ENCODE results near the gene TAC4.

DNA sequence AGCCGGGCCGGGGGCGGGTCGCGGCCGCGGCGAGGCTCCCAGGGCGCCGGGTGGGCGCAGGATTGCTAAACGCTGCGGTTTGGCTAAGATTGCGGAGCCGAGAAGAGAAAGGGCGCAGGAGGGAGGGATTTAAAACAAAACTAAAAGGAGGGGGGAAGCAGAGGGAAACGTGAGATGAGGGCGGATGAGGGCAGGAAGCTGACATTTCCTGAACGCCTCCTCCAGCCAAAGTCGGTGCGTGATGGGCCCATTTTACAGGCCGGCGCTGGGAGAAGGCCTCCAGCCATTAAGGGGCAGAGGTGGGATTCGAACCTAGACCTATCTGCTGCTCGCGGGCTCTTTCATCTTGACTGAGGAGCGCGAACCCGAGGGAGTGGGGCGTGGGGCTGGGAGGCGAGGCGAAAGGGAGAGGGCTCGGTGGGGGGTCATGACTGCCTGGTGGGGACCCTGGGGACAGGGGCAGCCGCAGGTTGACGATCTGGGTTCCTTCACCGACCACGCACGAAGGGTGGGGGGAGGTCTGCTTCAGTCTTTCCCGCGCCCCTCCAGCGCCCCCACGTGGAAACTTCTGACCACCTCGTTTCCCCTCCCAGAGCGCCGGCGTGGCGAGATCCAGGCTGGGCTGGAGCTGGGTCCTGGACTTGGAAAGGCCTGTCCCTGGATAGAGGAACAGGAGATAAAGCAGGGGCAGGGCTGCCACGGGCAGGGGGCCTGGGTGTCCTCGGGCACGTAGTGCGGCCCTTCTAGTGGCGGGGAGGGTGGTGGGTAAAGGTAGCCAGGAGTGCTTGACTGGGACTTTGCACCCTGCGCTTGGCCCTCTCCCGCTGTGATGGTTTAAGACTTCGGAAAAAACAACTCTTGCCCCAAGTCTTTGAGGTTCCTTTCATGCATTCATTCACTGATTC lies 3.8 kb upstream of the TAC4 start:
- no peak for TF ChIP-seq IRF4 (IDR thresholded peaks at IDR 0.05; ENCODE audit: low read depth, low read length)
- TF ChIP-seq ELK1 (IDR thresholded peaks at IDR 0.05; ENCODE audit: low read depth, low read length), result no peak
- TF ChIP-seq SRF (IDR thresholded peaks at IDR 0.05; ENCODE audit: low read depth in 2 of 2, low read length in 2 of 2), result no peak
- peak; percentile 58 to 70 (median 65) for TF ChIP-seq CTCF (IDR thresholded peaks at IDR 0.05 in 2 of 3, conservative IDR thresholded peaks at IDR 0.05 in 1 of 3; ENCODE audit: control insufficient read depth in 2 of 3, extremely low read depth in 1 of 3, insufficient read depth in 1 of 3, low read depth in 3 of 3, low read length in 3 of 3)
